HK-2 (cell line): Measurements from ENCODE around the gene DCDC2C.

ENCODE experiments used
- DNase-seq: peaks from one replicate; pipeline ENCODE4 v3.0.0-alpha.2; 2018; ENCODE audit not compliant: unreplicated experiment

DCDC2C gene

GRCh38 chr2:3709225-3709624, 5.8 kb downstream of the DCDC2C start:
- DNase-seq, result no peak

- DNase-seq, result no peak
These were observed 9.0 kb downstream of the DCDC2C start for GRCh38 chr2:3712424-3712823.

- DNase-seq, result no peak
These were observed 9.6 kb downstream of the DCDC2C start for GRCh38 chr2:3712831-3713503.

GRCh38 chr2:3718679-3719078, 15.3 kb downstream of the DCDC2C start:
- no peak for DNase-seq

GRCh38 chr2:3725002-3725401, 21.6 kb downstream of the DCDC2C start:
- DNase-seq, result no peak

- DNase-seq, result no peak
These were observed 22.3 kb downstream of the DCDC2C start for GRCh38 chr2:3725458-3726250.

GRCh38 chr2:3726511-3726910, 23.1 kb downstream of the DCDC2C start:
- no peak for DNase-seq

GRCh38 chr2:3727397-3728045, 24.1 kb downstream of the DCDC2C start:
- no peak for DNase-seq

GRCh38 chr2:3728104-3729054, 25.0 kb downstream of the DCDC2C start:
- DNase-seq, result peak; percentile 7

- no peak for DNase-seq
These were observed 25.7 kb downstream of the DCDC2C start for GRCh38 chr2:3729055-3729448.

GRCh38 chr2:3729786-3730185, 26.4 kb downstream of the DCDC2C start:
- DNase-seq, result no peak

GRCh38 chr2:3730646-3731045, 27.3 kb downstream of the DCDC2C start:
- DNase-seq, result no peak

- DNase-seq, result no peak
These were observed 28.5 kb downstream of the DCDC2C start for GRCh38 chr2:3731829-3732228.

GRCh38 chr2:3736112-3736511, 32.7 kb downstream of the DCDC2C start:
- no peak for DNase-seq

GRCh38 chr2:3737128-3737527, 33.8 kb downstream of the DCDC2C start:
- DNase-seq, result no peak

- DNase-seq, result peak; percentile 8
These were observed 35.1 kb downstream of the DCDC2C start for GRCh38 chr2:3738454-3738853.

- no peak for DNase-seq
These were observed 35.9 kb downstream of the DCDC2C start for GRCh38 chr2:3739313-3739712.

- no peak for DNase-seq
These were observed 38.0 kb downstream of the DCDC2C start for GRCh38 chr2:3741396-3741795.

GRCh38 chr2:3741867-3742602, 38.7 kb downstream of the DCDC2C start:
- no peak for DNase-seq

- DNase-seq, result no peak
These were observed 39.6 kb downstream of the DCDC2C start for GRCh38 chr2:3742743-3743508.
